T-cell (primary cell): ENCODE measurements around the gene LRRC1. TPM values are rescaled to one million over a fixed set of nuclear protein-coding genes. Genes with fewer than 3 reads are reported as not detected.
A peak's percentile ranks its signal among the peaks of the same experiment; 100 is the strongest.

Experiments used
- ATAC-seq, 4 experiments: fragments of 200-7000 bp in 3 of 4; fragments of 150-1000 bp in 1 of 4; cut with Tn5 transposase; replicated peaks in 1 of 4; 1 replicate in 3 of 4; 2 replicates in 1 of 4; pipeline ENCODE4 v1.10.0; 2021; ENCODE audit warnings: moderate library complexity in 3 of 4, mild to moderate bottlenecking in 2 of 4, moderate number of reproducible peaks in 1 of 4
- CTCF ChIA-PET, 2 donors: fragments of 300-600 bp; sonication (Branson Sonifier 250); formaldehyde crosslinking; loops; one replicate each; lab custom pipeline; 2022; ENCODE audit warnings: antibody characterized with exemption in 2 of 2; lab: Charles Lee
- POLR2A ChIA-PET, 2 donors: fragments of 300-600 bp; sonication (Branson Sonifier 250); formaldehyde crosslinking; loops; one replicate each; lab custom pipeline; 2022; ENCODE audit warnings: antibody characterized with exemption in 2 of 2; lab: Charles Lee
- DNase-seq, 35 experiments: peaks; one replicate each; pipeline versions ENCODE4 v3.0.0 to v3.0.0-alpha.2; 2013 to 2023
- H3K27ac ChIP-seq: one replicate; pipeline ENCODE4 v1.5.1; 2013; ENCODE audit warnings: low read length
- H3K27me3 ChIP-seq, 2 experiments: replicated peaks in 1 of 2; 1 replicate in 1 of 2; 2 replicates in 1 of 2; pipeline versions ENCODE4 v1.6.1 to v1.7.0; 2013; ENCODE audit warnings: low read length in 1 of 2, mixed read lengths in 1 of 2; ENCODE audit not compliant: control insufficient read depth in 2 of 2, insufficient read depth in 2 of 2; ENCODE audit errors: extremely low read depth in 1 of 2
- H3K36me3 ChIP-seq, 2 donors: 1 replicate in 1 of 2; 2 replicates in 1 of 2; pipeline versions ENCODE4 v1.6.1 to v1.7.0; 2013; ENCODE audit warnings: low read length in 1 of 2; ENCODE audit not compliant: control insufficient read depth in 2 of 2, insufficient read depth in 1 of 2; ENCODE audit errors: extremely low read depth in 1 of 2
- H3K4me1 ChIP-seq, 2 experiments: 1 replicate in 1 of 2; 2 replicates in 1 of 2; pipeline versions ENCODE4 v1.6.1 to v1.7.0; 2013; ENCODE audit warnings: low read length in 2 of 2, mixed read lengths in 1 of 2; ENCODE audit not compliant: insufficient read depth in 2 of 2, control insufficient read depth in 1 of 2; ENCODE audit errors: extremely low read depth in 1 of 2
- H3K4me3 ChIP-seq, 2 donors: 1 replicate in 1 of 2; 2 replicates in 1 of 2; pipeline versions ENCODE4 v1.5.1 to v1.7.0; 2013; ENCODE audit warnings: mild to moderate bottlenecking in 2 of 2, low read length in 1 of 2, moderate library complexity in 1 of 2; ENCODE audit not compliant: control insufficient read depth in 1 of 2; ENCODE audit errors: extremely low read depth in 1 of 2
- H3K9me3 ChIP-seq: 2 replicates; pipeline ENCODE4 v1.7.0; 2013
- H3K27ac Mint-ChIP-seq, 2 donors: one replicate each; pipeline ENCODE4 v1.8.0; 2020 to 2021; ENCODE audit warnings: mild to moderate bottlenecking in 2 of 2, mixed read lengths in 2 of 2
- H3K27me3 Mint-ChIP-seq, 2 donors: one replicate each; pipeline ENCODE4 v1.8.0; 2021 to 2022; ENCODE audit warnings: mixed read lengths in 2 of 2
- H3K36me3 Mint-ChIP-seq: one replicate; pipeline ENCODE4 v1.8.0; 2021; ENCODE audit warnings: mixed read lengths
- H3K4me1 Mint-ChIP-seq, 3 donors: one replicate each; pipeline ENCODE4 v1.8.0; 2020 to 2022; ENCODE audit warnings: mixed read lengths in 3 of 3, mild to moderate bottlenecking in 1 of 3
- H3K4me3 Mint-ChIP-seq, 3 donors: one replicate each; pipeline ENCODE4 v1.8.0; 2020 to 2022; ENCODE audit warnings: mild to moderate bottlenecking in 3 of 3, mixed read lengths in 3 of 3, moderate library complexity in 3 of 3
- H3K9me3 Mint-ChIP-seq, 3 donors: one replicate each; pipeline ENCODE4 v1.8.0; 2020 to 2022; ENCODE audit warnings: mixed read lengths in 3 of 3
- WGBS: methylation state at CpG from one replicate; pipeline ENCODE4 v1.1.5; 2013; ENCODE audit warnings: missing lambda C conversion rate; ENCODE audit not compliant: insufficient coverage; 5-methylcytosine and 5-hydroxymethylcytosine counted together
- total RNA-seq, 35 experiments: library from RNA in 6 of 35; stranded (reverse) in 6 of 35; fragments of 120-200 nt in 1 of 35; gene quantifications; one replicate each; pipeline versions ENCODE4 v1.2.1 to v1.2.4 and lab custom pipeline; 2013 to 2026

LRRC1 gene
- total RNA-seq, 5 donors from 2014 or later (not counting 1 experiment from before 2014, with no cell fraction given): 2.1 to 3.9 (median 2.8) TPM

- CTCF ChIA-PET: no interaction called here
Observed at GRCh38 chr6:53945765-53946407, 151.1 kb downstream of the LRRC1 start.

DNA sequence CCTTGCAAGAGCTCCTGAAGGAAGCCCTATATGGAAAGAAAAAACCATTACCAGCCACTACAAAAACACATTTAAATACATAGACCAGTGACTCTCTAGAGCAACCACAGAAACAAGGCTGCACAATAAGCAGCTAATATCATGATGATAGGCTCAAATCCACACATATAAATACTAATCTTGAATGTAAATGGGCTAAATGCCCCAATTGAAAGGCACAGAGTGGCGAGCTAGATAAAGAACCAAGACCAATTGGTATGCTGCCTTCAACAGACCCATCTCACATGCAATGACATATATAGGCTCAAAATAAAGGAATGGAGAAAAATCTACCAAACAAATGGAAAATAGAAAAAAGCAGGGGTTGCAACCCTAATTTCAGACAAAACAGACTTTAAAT lies 153.0 kb downstream of the LRRC1 start:
- Histone ChIP-seq H3K27me3 (peaks cover 0 to 20% of the 10 kb centered on the region in 2 experiments), H3K27ac (no peak overlapping the region), H3K36me3 (no peaks in the 10 kb centered on the region), H3K4me1 (no peaks in the 10 kb centered on the region), H3K4me3 (no peak overlapping the region), H3K9me3 (no peaks in the 10 kb centered on the region)
- no peaks in the 10 kb centered on the region for H3K4me1 Mint-ChIP-seq
- ATAC-seq: no peak
- ChIA-PET CTCF (no interaction called here), POLR2A (no interaction called here)
- no CpG with 5 or more reads among the region's 1 CpG for WGBS
- no peaks in the 10 kb centered on the region for H3K36me3 Mint-ChIP-seq
- no peak overlapping the region for H3K27ac Mint-ChIP-seq
- peaks cover 2 to 5% of the 10 kb centered on the region in 2 donors for H3K27me3 Mint-ChIP-seq
- H3K9me3 Mint-ChIP-seq: peaks cover 7 to 10% (median 7%) of the 10 kb centered on the region in 3 donors
- DNase-seq: no peak
- H3K4me3 Mint-ChIP-seq: no peak overlapping the region

More at GRCh38 chr6:53945765-53946407, 151.1 kb downstream of the LRRC1 start:
- H3K9me3 ChIP-seq: no peaks in the 10 kb centered on the region
- no peak overlapping the region for H3K27ac ChIP-seq
- no peak for DNase-seq
- 79% methylated on average over 2 of the region's 4 CpGs for WGBS
- Mint-ChIP-seq H3K27me3 (peaks cover 3 to 9% of the 10 kb centered on the region in 2 donors), H3K27ac (no peak overlapping the region), H3K4me3 (no peak overlapping the region), H3K4me1 (no peaks in the 10 kb centered on the region), H3K36me3 (no peaks in the 10 kb centered on the region), H3K9me3 (peaks cover under 1 to 10% (median 3%) of the 10 kb centered on the region in 3 donors)
- no peak overlapping the region for H3K4me3 ChIP-seq
- no peaks in the 10 kb centered on the region for H3K36me3 ChIP-seq
- H3K27me3 ChIP-seq: peaks cover 0 to 22% of the 10 kb centered on the region in 2 experiments
- ATAC-seq: no peak
- POLR2A ChIA-PET: no interaction called here
- no peaks in the 10 kb centered on the region for H3K4me1 ChIP-seq

DNA sequence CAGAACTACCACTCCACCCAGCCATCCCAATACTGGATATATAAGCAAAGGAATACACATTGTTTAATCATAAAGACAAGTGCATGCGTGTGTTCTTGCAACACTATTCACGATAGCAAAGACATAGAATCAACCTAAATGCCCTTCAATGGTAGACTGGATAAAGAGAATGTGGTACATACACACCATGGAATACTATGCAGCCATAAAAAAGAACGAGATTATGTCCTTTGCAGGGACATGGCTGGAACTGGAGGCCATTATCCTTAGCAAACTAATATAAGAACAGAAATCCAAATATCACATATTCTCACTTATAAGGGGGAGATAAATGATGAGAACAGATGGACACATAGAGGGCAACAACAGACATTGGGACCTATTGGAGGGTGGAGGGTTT lies 156.6 kb downstream of the LRRC1 start:
- Mint-ChIP-seq H3K4me3 (no peak overlapping the region), H3K27ac (no peak overlapping the region), H3K36me3 (no peaks in the 10 kb centered on the region), H3K9me3 (peaks cover 7 to 10% (median 7%) of the 10 kb centered on the region in 3 donors), H3K4me1 (no peaks in the 10 kb centered on the region), H3K27me3 (peaks cover 2 to 5% of the 10 kb centered on the region in 2 donors)
- no peaks in the 10 kb centered on the region for H3K36me3 ChIP-seq
- H3K4me3 ChIP-seq: no peak overlapping the region
- no peak overlapping the region for H3K27ac ChIP-seq
- DNase-seq (no peak), ATAC-seq (no peak)
- WGBS: no CpG with 5 or more reads among the region's 3 CpGs
- H3K27me3 ChIP-seq: peaks cover 0 to 4% of the 10 kb centered on the region in 2 experiments
- ChIA-PET CTCF (no interaction called here), POLR2A (no interaction called here)
- H3K9me3 ChIP-seq: no peaks in the 10 kb centered on the region
- no peaks in the 10 kb centered on the region for H3K4me1 ChIP-seq

DNA sequence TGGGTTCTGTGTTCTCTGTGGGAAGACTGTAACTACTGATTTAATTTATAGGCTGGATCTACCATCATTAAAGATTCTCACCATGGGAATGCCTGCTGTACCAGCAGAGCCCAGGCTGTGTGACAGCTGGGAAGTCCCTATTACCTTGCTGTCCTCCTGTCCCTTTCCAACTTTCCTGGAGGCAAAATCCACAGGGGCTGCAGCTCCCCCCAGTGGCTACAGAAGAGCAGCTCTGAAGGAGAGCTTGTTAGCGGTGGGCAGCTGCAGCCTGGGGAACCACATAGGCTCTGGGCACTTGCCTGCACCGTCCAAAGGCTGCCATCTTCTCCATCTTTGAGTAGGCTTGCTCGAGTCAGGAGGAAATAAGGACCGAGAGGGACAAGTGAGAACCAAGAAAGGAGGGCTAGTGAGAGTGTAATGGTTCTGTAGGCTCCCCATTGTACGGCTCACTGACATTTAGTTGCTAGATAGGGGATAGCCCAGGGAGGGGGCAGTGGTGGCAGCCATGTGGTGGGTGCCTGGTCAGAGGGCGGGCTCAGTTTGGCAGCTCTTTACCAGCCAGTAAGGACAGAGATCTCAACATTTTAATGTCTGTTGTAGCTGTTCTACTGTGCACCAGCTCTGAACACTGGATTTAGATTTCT lies 161.4 kb downstream of the LRRC1 start:
- POLR2A ChIA-PET: no interaction called here
- H3K27ac Mint-ChIP-seq: no peak overlapping the region
- 40% methylated on average over 6 of the region's 6 CpGs for WGBS
- H3K4me3 Mint-ChIP-seq: no peak overlapping the region
- no peaks in the 10 kb centered on the region for H3K36me3 ChIP-seq
- no peak overlapping the region for H3K4me3 ChIP-seq
- H3K36me3 Mint-ChIP-seq: no peaks in the 10 kb centered on the region
- H3K4me1 Mint-ChIP-seq: no peaks in the 10 kb centered on the region
- peaks cover 0 to 4% (median 3%) of the 10 kb centered on the region in 3 donors for H3K9me3 Mint-ChIP-seq
- H3K27ac ChIP-seq: no peak overlapping the region
- CTCF ChIA-PET: no interaction called here
- DNase-seq (no peak), ATAC-seq (peak in 1 of 4 experiments; percentile 27)
- no peaks in the 10 kb centered on the region for H3K9me3 ChIP-seq
- H3K4me1 ChIP-seq: no peaks in the 10 kb centered on the region
- peaks cover 10 to 12% of the 10 kb centered on the region in 2 donors for H3K27me3 Mint-ChIP-seq
- H3K27me3 ChIP-seq: peaks cover 0 to 3% of the 10 kb centered on the region in 2 experiments

DNA sequence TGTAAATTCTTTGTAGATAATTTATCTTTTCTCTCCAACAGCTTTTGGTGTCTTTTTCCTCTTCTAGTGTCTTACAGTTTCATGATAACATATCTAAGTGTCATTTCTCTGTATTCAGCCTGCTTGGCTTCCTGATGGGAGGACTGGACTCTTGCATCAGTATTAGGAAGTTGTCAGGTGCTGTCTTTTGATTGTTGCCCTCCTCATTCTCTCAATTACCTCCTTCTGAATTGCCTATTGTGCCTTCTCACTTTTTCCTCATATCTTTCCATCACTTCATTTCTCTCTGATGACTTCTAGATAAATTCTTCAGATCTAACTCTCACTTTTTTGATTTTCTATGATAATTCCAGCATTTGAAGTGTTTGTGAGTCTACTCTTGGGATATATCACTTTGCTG lies 162.0 kb downstream of the LRRC1 start:
- Histone ChIP-seq H3K4me1 (no peaks in the 10 kb centered on the region), H3K36me3 (no peaks in the 10 kb centered on the region), H3K4me3 (no peak overlapping the region), H3K27ac (no peak overlapping the region), H3K27me3 (peaks cover 0 to 3% of the 10 kb centered on the region in 2 experiments), H3K9me3 (no peaks in the 10 kb centered on the region)
- no peaks in the 10 kb centered on the region for H3K4me1 Mint-ChIP-seq
- H3K27ac Mint-ChIP-seq: no peak overlapping the region
- no peaks in the 10 kb centered on the region for H3K36me3 Mint-ChIP-seq
- ATAC-seq (no peak), DNase-seq (no peak)
- no peaks in the 10 kb centered on the region for H3K9me3 Mint-ChIP-seq
- no peak overlapping the region for H3K4me3 Mint-ChIP-seq
- peaks cover 10 to 12% of the 10 kb centered on the region in 2 donors for H3K27me3 Mint-ChIP-seq
- ChIA-PET POLR2A (no interaction called here), CTCF (no interaction called here)

- Mint-ChIP-seq H3K4me1 (no peaks in the 10 kb centered on the region), H3K9me3 (no peaks in the 10 kb centered on the region), H3K4me3 (no peak overlapping the region), H3K27ac (no peak overlapping the region), H3K36me3 (no peaks in the 10 kb centered on the region), H3K27me3 (peaks cover 10 to 12% of the 10 kb centered on the region in 2 donors)
- Histone ChIP-seq H3K4me1 (no peaks in the 10 kb centered on the region), H3K36me3 (no peaks in the 10 kb centered on the region), H3K27me3 (peaks cover 0 to 3% of the 10 kb centered on the region in 2 experiments), H3K4me3 (no peak overlapping the region), H3K9me3 (no peaks in the 10 kb centered on the region), H3K27ac (no peak overlapping the region)
- DNase-seq (no peak), ATAC-seq (no peak)
- no CpG with 5 or more reads among the region's 2 CpGs for WGBS
- POLR2A ChIA-PET: no interaction called here
- CTCF ChIA-PET: no interaction called here
Observed at GRCh38 chr6:53959717-53960116, 164.9 kb downstream of the LRRC1 start.
